Measurements from ENCODE around the gene ADAM21.
"Not testable (repeated sequence)": the region's sequence is repeated elsewhere in the genome, so short reads cannot be mapped to it uniquely, and the experiment has no call there.

Gene ADAM21

GRCh38 chr14:70422538-70422937 lies 29.4 kb upstream of the ADAM21 start:
- Histone ChIP-seq H3K27ac (ENCODE audit: low read depth, low read length) (no peak overlapping the region), H3K27me3 (ENCODE audit: control insufficient read depth, low read length) (no peaks in the 10 kb centered on the region), H3K36me3 (ENCODE audit: control insufficient read depth, low read length) (no peaks in the 10 kb centered on the region), H3F3A (ENCODE audit: control insufficient read depth, insufficient read depth) (peaks cover 2% of the 10 kb centered on the region), H3K9me3 (ENCODE audit: control insufficient read depth, insufficient read depth, low read length) (no peaks in the 10 kb centered on the region), H3K79me2 (ENCODE audit: control insufficient read depth, low read length) (no peaks in the 10 kb centered on the region), H3K4me1 (ENCODE audit: control insufficient read depth, low read length) (no peaks in the 10 kb centered on the region), H3K4me2 (ENCODE audit: low read length) (no peak overlapping the region), H4K20me1 (ENCODE audit: control insufficient read depth, insufficient read depth, low read depth, low read length) (no peaks in the 10 kb centered on the region), H3K9me2 (replicated peaks; ENCODE audit: control insufficient read depth, low read length) (no peaks in the 10 kb centered on the region), H3K4me3 (ENCODE audit: low read length) (no peak overlapping the region)
- TF ChIP-seq CTCF (IDR thresholded peaks at IDR 0.05; ENCODE audit: low read depth, low read length, poor library complexity, severe bottlenecking), result no peak
- TF ChIP-seq EZH2phosphoT487 (IDR thresholded peaks at IDR 0.05; ENCODE audit: borderline replicate concordance, low read length), result no peak

GRCh38 chr14:70425354-70425753 lies 26.6 kb upstream of the ADAM21 start:
- H3K9me3 ChIP-seq (ENCODE audit: control insufficient read depth, insufficient read depth, low read length), result no peaks in the 10 kb centered on the region

GRCh38 chr14:70426555-70426954 lies 25.4 kb upstream of the ADAM21 start:
- H3K4me3 ChIP-seq (ENCODE audit: low read length); H3K79me2 ChIP-seq (ENCODE audit: control insufficient read depth, low read length); H3K36me3 ChIP-seq (ENCODE audit: control insufficient read depth, low read length); H3K9me3 ChIP-seq (ENCODE audit: control insufficient read depth, insufficient read depth, low read length); H4K20me1 ChIP-seq (ENCODE audit: control insufficient read depth, insufficient read depth, low read depth, low read length); H3F3A ChIP-seq (ENCODE audit: control insufficient read depth, insufficient read depth); H3K4me1 ChIP-seq (ENCODE audit: control insufficient read depth, low read length); H3K27ac ChIP-seq (ENCODE audit: low read depth, low read length); H3K27me3 ChIP-seq (ENCODE audit: control insufficient read depth, low read length); H3K4me2 ChIP-seq (ENCODE audit: low read length); H3K9me2 ChIP-seq (replicated peaks; ENCODE audit: control insufficient read depth, low read length): not testable (repeated sequence)

More at GRCh38 chr14:70425354-70425753, 26.6 kb upstream of the ADAM21 start:
- no peaks in the 10 kb centered on the region for H4K20me1 ChIP-seq (ENCODE audit: control insufficient read depth, insufficient read depth, low read depth, low read length)
- H3K4me3 ChIP-seq (ENCODE audit: low read length), result no peak overlapping the region
- H3K36me3 ChIP-seq (ENCODE audit: control insufficient read depth, low read length), result no peaks in the 10 kb centered on the region
- TF ChIP-seq EZH2phosphoT487 (IDR thresholded peaks at IDR 0.05; ENCODE audit: borderline replicate concordance, low read length) (no peak), CTCF (IDR thresholded peaks at IDR 0.05; ENCODE audit: low read depth, low read length, poor library complexity, severe bottlenecking) (no peak)
- H3K79me2 ChIP-seq (ENCODE audit: control insufficient read depth, low read length), result no peaks in the 10 kb centered on the region
- H3K9me2 ChIP-seq (replicated peaks; ENCODE audit: control insufficient read depth, low read length), result no peaks in the 10 kb centered on the region
- H3K4me2 ChIP-seq (ENCODE audit: low read length), result no peak overlapping the region
- H3K27ac ChIP-seq (ENCODE audit: low read depth, low read length), result no peak overlapping the region
- H3K27me3 ChIP-seq (ENCODE audit: control insufficient read depth, low read length), result no peaks in the 10 kb centered on the region
- H3F3A ChIP-seq (ENCODE audit: control insufficient read depth, insufficient read depth), result peaks cover 2% of the 10 kb centered on the region
- H3K4me1 ChIP-seq (ENCODE audit: control insufficient read depth, low read length), result no peaks in the 10 kb centered on the region

- H3K9me3 ChIP-seq (ENCODE audit: control insufficient read depth, insufficient read depth, low read length), result peaks cover 6% of the 10 kb centered on the region
Observed at GRCh38 chr14:70436867-70437266, 15.1 kb upstream of the ADAM21 start.

More at GRCh38 chr14:70436867-70437266, 15.1 kb upstream of the ADAM21 start:
- Histone ChIP-seq H4K20me1 (ENCODE audit: control insufficient read depth, insufficient read depth, low read depth, low read length) (no peaks in the 10 kb centered on the region), H3K4me1 (ENCODE audit: control insufficient read depth, low read length) (no peaks in the 10 kb centered on the region), H3K36me3 (ENCODE audit: control insufficient read depth, low read length) (no peaks in the 10 kb centered on the region), H3K4me3 (ENCODE audit: low read length) (no peak overlapping the region), H3K27me3 (ENCODE audit: control insufficient read depth, low read length) (no peaks in the 10 kb centered on the region), H3K27ac (ENCODE audit: low read depth, low read length) (no peak overlapping the region), H3F3A (ENCODE audit: control insufficient read depth, insufficient read depth) (no peaks in the 10 kb centered on the region), H3K79me2 (ENCODE audit: control insufficient read depth, low read length) (no peaks in the 10 kb centered on the region), H3K9me2 (replicated peaks; ENCODE audit: control insufficient read depth, low read length) (no peaks in the 10 kb centered on the region), H3K4me2 (ENCODE audit: low read length) (no peak overlapping the region)
- TF ChIP-seq CTCF (IDR thresholded peaks at IDR 0.05; ENCODE audit: low read depth, low read length, poor library complexity, severe bottlenecking) (no peak), EZH2phosphoT487 (IDR thresholded peaks at IDR 0.05; ENCODE audit: borderline replicate concordance, low read length) (no peak)

All from DOHH2 (cell line).